ENCODE measurements around the gene SLC6A16.

DNA sequence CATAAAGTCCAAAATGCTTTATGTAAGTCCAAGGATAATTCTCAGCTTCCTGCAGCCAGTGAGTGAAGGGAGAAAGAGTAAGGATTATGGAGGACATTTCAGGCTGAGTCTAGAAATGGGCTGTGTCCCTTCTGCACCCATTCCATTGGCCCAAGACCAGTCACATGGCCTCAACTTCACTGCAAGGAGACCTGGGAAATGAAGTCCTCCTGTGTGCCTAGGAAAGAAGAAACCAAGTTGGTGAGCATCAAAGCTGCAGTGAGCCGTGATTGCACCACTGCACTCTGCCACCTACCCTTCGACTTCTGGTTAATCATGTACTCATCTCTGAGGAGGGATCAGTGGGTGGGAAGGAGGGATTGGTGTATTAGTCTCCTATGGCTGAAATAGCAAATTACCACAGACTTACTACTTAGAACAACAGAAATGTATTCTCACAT, 6.6 kb upstream of the SLC6A16 start:
- TF ChIP-seq, protein P1, sequence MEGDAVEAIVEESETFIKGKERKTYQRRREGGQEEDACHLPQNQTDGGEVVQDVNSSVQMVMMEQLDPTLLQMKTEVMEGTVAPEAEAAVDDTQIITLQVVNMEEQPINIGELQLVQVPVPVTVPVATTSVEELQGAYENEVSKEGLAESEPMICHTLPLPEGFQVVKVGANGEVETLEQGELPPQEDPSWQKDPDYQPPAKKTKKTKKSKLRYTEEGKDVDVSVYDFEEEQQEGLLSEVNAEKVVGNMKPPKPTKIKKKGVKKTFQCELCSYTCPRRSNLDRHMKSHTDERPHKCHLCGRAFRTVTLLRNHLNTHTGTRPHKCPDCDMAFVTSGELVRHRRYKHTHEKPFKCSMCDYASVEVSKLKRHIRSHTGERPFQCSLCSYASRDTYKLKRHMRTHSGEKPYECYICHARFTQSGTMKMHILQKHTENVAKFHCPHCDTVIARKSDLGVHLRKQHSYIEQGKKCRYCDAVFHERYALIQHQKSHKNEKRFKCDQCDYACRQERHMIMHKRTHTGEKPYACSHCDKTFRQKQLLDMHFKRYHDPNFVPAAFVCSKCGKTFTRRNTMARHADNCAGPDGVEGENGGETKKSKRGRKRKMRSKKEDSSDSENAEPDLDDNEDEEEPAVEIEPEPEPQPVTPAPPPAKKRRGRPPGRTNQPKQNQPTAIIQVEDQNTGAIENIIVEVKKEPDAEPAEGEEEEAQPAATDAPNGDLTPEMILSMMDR (IDR thresholded peaks at IDR 0.05), result no peak
- peak in 1 of 3 donors; percentile 30 for TF ChIP-seq POLR2AphosphoS5 (IDR thresholded peaks at IDR 0.05)
- TF ChIP-seq POLR2A (IDR thresholded peaks at IDR 0.05), result no peak
